Measurements from ENCODE around the gene SPEM1. TPM values are rescaled to one million over a fixed set of nuclear protein-coding genes. Genes with fewer than 3 reads are reported as not detected.

SPEM1 gene
- total and polyA plus RNA-seq, 10 of the 15 experiments (the other 5 are each of a cell fraction or from before 2014, with no cell fraction given), result not detected

DNA sequence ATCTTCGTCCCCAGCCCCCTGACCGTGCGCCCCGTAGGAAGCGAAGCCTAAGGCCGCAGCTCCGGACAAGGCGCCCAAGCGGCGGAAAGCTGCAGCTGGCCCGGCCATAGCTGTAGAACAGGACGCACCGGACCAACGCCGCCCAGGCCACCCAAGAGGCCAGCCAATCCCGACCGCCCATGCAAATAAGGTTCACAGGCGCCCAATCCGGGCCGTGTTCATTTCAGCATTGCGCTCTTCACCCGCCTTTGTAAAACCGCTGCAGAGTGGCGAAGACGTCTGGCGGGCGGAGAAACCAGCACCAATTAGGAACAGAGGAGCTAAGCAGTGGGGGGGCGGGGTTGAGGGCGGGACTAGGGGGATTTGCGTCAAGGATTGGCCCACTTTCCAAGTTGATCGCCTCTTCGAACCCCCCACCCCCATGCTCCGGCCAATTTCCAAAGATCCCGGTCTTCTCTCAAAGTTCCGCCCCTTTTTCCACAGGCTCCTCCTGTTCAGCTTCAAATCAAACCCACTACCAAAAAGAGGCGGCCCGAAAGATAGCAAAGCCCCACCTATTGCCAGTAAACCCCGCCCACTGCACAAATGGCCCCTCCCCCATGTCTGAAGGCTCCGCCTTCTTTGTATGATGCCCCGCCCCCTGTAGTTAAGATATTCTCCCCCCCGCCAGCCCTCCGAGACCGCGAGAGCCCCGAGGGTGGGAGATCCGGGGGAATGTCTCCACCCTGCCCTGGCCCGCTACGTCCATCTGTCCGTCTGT lies 16.0 kb upstream of the SPEM1 start, which contains the start of gene TMEM256 (continued):
- TF ChIP-seq BHLHE40 (IDR thresholded peaks at IDR 0.05; ENCODE audit: borderline replicate concordance in 1 of 2, low read depth in 2 of 2, low read length in 1 of 2) (0 out of 4 replicates have a peak, but pooled peaks of 1 of the 2 experiments have one; percentile 8), TBL1XR1 (IDR thresholded peaks at IDR 0.05; ENCODE audit: low read depth, low read length) (no peak; the same call in 1 of the 2 replicates), NFIC (IDR thresholded peaks at IDR 0.05; ENCODE audit: low read depth, low read length) (no peak), NFYA (IDR thresholded peaks at IDR 0.05; ENCODE audit: borderline replicate concordance, low read depth, low read length) (peak; percentile 63), JUNB (IDR thresholded peaks at IDR 0.05) (no peak), ZNF622 (IDR thresholded peaks at IDR 0.05) (no peak), BCL11A (IDR thresholded peaks at IDR 0.05; ENCODE audit: low read depth, low read length) (no peak), POU2F2 (IDR thresholded peaks at IDR 0.05; ENCODE audit: borderline replicate concordance, low read depth, low read length) (peak; percentile 99), ATF7 (IDR thresholded peaks at IDR 0.05; ENCODE audit: low read depth) (peak; percentile 41), SMARCA5 (IDR thresholded peaks at IDR 0.05) (no peak; the same call in 1 of the 2 replicates), CUX1 (IDR thresholded peaks at IDR 0.05; ENCODE audit: insufficient replicate concordance, low read depth, low read length) (no peak)
- TF ChIP-seq, protein P1, sequence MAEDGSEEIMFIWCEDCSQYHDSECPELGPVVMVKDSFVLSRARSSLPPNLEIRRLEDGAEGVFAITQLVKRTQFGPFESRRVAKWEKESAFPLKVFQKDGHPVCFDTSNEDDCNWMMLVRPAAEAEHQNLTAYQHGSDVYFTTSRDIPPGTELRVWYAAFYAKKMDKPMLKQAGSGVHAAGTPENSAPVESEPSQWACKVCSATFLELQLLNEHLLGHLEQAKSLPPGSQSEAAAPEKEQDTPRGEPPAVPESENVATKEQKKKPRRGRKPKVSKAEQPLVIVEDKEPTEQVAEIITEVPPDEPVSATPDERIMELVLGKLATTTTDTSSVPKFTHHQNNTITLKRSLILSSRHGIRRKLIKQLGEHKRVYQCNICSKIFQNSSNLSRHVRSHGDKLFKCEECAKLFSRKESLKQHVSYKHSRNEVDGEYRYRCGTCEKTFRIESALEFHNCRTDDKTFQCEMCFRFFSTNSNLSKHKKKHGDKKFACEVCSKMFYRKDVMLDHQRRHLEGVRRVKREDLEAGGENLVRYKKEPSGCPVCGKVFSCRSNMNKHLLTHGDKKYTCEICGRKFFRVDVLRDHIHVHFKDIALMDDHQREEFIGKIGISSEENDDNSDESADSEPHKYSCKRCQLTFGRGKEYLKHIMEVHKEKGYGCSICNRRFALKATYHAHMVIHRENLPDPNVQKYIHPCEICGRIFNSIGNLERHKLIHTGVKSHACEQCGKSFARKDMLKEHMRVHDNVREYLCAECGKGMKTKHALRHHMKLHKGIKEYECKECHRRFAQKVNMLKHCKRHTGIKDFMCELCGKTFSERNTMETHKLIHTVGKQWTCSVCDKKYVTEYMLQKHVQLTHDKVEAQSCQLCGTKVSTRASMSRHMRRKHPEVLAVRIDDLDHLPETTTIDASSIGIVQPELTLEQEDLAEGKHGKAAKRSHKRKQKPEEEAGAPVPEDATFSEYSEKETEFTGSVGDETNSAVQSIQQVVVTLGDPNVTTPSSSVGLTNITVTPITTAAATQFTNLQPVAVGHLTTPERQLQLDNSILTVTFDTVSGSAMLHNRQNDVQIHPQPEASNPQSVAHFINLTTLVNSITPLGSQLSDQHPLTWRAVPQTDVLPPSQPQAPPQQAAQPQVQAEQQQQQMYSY (CRISPR knock-in tag; IDR thresholded peaks at IDR 0.05), result no peak
- TF ChIP-seq, protein P2, sequence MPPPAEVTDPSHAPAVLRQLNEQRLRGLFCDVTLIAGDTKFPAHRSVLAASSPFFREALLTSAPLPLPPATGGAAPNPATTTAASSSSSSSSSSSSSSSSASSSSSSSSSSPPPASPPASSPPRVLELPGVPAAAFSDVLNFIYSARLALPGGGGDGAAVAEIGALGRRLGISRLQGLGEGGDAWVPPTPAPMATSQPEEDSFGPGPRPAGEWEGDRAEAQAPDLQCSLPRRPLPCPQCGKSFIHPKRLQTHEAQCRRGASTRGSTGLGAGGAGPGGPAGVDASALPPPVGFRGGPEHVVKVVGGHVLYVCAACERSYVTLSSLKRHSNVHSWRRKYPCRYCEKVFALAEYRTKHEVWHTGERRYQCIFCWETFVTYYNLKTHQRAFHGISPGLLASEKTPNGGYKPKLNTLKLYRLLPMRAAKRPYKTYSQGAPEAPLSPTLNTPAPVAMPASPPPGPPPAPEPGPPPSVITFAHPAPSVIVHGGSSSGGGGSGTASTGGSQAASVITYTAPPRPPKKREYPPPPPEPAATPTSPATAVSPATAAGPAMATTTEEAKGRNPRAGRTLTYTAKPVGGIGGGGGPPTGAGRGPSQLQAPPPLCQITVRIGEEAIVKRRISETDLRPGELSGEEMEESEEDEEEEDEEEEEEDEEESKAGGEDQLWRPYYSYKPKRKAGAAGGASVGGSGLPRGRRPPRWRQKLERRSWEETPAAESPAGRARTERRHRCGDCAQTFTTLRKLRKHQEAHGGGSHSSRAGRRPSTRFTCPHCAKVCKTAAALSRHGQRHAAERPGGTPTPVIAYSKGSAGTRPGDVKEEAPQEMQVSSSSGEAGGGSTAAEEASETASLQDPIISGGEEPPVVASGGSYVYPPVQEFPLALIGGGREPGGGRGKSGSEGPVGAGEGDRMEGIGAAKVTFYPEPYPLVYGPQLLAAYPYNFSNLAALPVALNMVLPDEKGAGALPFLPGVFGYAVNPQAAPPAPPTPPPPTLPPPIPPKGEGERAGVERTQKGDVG (CRISPR knock-in tag; IDR thresholded peaks at IDR 0.05), result no peak
- TF ChIP-seq, protein P3, sequence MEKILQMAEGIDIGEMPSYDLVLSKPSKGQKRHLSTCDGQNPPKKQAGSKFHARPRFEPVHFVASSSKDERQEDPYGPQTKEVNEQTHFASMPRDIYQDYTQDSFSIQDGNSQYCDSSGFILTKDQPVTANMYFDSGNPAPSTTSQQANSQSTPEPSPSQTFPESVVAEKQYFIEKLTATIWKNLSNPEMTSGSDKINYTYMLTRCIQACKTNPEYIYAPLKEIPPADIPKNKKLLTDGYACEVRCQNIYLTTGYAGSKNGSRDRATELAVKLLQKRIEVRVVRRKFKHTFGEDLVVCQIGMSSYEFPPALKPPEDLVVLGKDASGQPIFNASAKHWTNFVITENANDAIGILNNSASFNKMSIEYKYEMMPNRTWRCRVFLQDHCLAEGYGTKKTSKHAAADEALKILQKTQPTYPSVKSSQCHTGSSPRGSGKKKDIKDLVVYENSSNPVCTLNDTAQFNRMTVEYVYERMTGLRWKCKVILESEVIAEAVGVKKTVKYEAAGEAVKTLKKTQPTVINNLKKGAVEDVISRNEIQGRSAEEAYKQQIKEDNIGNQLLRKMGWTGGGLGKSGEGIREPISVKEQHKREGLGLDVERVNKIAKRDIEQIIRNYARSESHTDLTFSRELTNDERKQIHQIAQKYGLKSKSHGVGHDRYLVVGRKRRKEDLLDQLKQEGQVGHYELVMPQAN (conservative IDR thresholded peaks at IDR 0.05), result peak; percentile 82; the same call in 1 of the 2 replicates

Data from GM12878 (cell line).